Panc1 (cell line): ENCODE data around the gene MPZL3. TPM values are rescaled to one million over a fixed set of nuclear protein-coding genes. Genes with fewer than 3 reads are reported as not detected.

Experiments used
- ATAC-seq: fragments of 200-7000 bp; cut with Tn5 transposase; 2 replicates; pipeline ENCODE4 v1.9.1; 2020; ENCODE audit warnings: mild to moderate bottlenecking, moderate library complexity
- BruUV-seq: library from RNA; stranded (reverse); fragments of 400-500 nt; replicated peaks from 2 replicates; lab custom pipeline; 2021; lab: Mats Ljungman, UMichigan
- CTCF ChIA-PET: fragments of 300-600 bp; sonication (Branson Sonifier 250); formaldehyde crosslinking; loops from one replicate; lab custom pipeline; 2022; ENCODE audit warnings: antibody characterized with exemption; lab: Charles Lee
- POLR2A ChIA-PET: fragments of 300-600 bp; sonication (Branson Sonifier 250); formaldehyde crosslinking; loops from one replicate; lab custom pipeline; 2022; ENCODE audit warnings: antibody characterized with exemption; lab: Charles Lee
- DNase-seq: peaks from one replicate; pipeline ENCODE4 v3.0.0-alpha.2; 2010; ENCODE audit warnings: low read depth, low spot score
- H3K27ac ChIP-seq: 2 replicates; pipeline ENCODE4 v1.5.1; 2011; ENCODE audit warnings: mild to moderate bottlenecking, low read length, inconsistent platforms
- H3K27me3 ChIP-seq: fragments of 200-500 bp; sonication (Bioruptor generic); 2 replicates; pipeline ENCODE4 v1.6.0; 2014; ENCODE audit warnings: low read length, inconsistent platforms; ENCODE audit not compliant: control insufficient read depth, insufficient read depth
- H3K36me3 ChIP-seq: fragments of 200-500 bp; sonication (Bioruptor generic); 2 replicates; pipeline ENCODE4 v1.5.1; 2014; ENCODE audit warnings: inconsistent platforms, mild to moderate bottlenecking, low read length, moderate library complexity; ENCODE audit not compliant: control insufficient read depth, insufficient read depth
- H3K4me1 ChIP-seq: 2 replicates; pipeline ENCODE4 v1.5.1; 2011; ENCODE audit warnings: inconsistent platforms, mild to moderate bottlenecking, low read length, moderate library complexity; ENCODE audit not compliant: control insufficient read depth, insufficient read depth
- H3K4me3 ChIP-seq, 2 experiments: 2 replicates each; pipeline ENCODE4 v1.5.1; 2011 to 2012; ENCODE audit warnings: low read depth in 2 of 2, low read length in 2 of 2, mild to moderate bottlenecking in 2 of 2, inconsistent platforms in 1 of 2, moderate library complexity in 1 of 2
- H3K9me3 ChIP-seq: fragments of 200-500 bp; sonication (Bioruptor generic); 2 replicates; pipeline ENCODE4 v1.5.1; 2014; ENCODE audit warnings: low read depth, mild to moderate bottlenecking, inconsistent platforms, low read length, moderate library complexity; ENCODE audit not compliant: control insufficient read depth, insufficient read depth
- POLR2AphosphoS5 ChIP-seq: IDR thresholded peaks from 2 replicates; pipeline ENCODE4 v1.6.1; 2012; ENCODE audit warnings: mild to moderate bottlenecking, low read depth, low read length, moderate library complexity
- SIN3A ChIP-seq: IDR thresholded peaks from 2 replicates; pipeline ENCODE4 v1.6.1; 2012; ENCODE audit warnings: low read depth, mild to moderate bottlenecking, low read length, moderate library complexity, borderline replicate concordance; ENCODE audit not compliant: insufficient read depth
- TCF7L2 ChIP-seq: IDR thresholded peaks from 2 replicates; pipeline ENCODE4 v1.6.1; 2011; ENCODE audit warnings: mild to moderate bottlenecking, low read depth, low read length, inconsistent platforms
- in situ Hi-C: cut with HindIII; loops from 2 replicates; pipeline ENCODE4 v1.10.0; 2016; ENCODE audit warnings: low sequenced_read_pairs, low pct_unique_long_range_greater_than_20kb
- intact Hi-C: fragments of 100-400 bp; cut with micrococcal nuclease; formaldehyde crosslinking; loops from one replicate; pipeline ENCODE4 v1.10.0; 2022; ENCODE audit not compliant: unreplicated experiment
- total RNA-seq: library from RNA; stranded (reverse); gene quantifications from one replicate; pipeline ENCODE4 v1.2.1, GENCODE V29; 2021; ENCODE audit not compliant: unreplicated experiment
- TF ChIP-seq, protein P1 (sequence below): fragments of 450-650 bp; IDR thresholded peaks from 2 replicates; pipeline ENCODE4 v1.5.1; 2017; ENCODE audit warnings: mild to moderate bottlenecking
- TF ChIP-seq, protein P2 (sequence below), 2 experiments: IDR thresholded peaks; 2 replicates each; pipeline ENCODE4 v1.6.1; 2011 to 2012; ENCODE audit warnings: low read depth in 2 of 2, control low read depth in 1 of 2, low read length in 1 of 2, mild to moderate bottlenecking in 1 of 2, moderate library complexity in 1 of 2; ENCODE audit not compliant: insufficient read depth in 1 of 2

MPZL3 gene
- total RNA-seq, 1 experiment from 2014 or later: 1.0 TPM

DNA sequence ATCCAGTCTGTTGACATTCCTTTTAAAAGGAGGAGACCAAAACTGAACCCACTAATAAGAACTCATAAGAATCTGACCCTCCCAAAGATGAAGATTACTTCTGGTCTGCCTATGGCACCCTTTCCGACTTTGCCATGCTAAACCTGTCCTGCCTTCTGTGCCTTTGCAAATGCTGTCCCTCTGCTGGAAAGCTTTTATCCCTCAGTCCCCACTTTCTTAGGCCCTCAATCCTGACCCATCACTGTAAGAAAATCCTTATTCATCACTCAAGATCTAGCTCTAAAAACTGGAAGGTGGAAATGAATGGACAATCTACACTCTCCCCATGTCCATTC lies 10.4 kb downstream of the MPZL3 start:
- ChIA-PET POLR2A (no interaction called here), CTCF (no interaction called here)
- Histone ChIP-seq H3K9me3 (no peaks in the 10 kb centered on the region), H3K27me3 (peaks cover 8% of the 10 kb centered on the region), H3K36me3 (no peaks in the 10 kb centered on the region), H3K27ac (no peak overlapping the region), H3K4me1 (no peaks in the 10 kb centered on the region), H3K4me3 (no peak overlapping the region)
- in situ Hi-C loops (no loop called here), intact Hi-C loops (no loop called here)
- BruUV-seq: no TSS peak
- TF ChIP-seq, protein P1, sequence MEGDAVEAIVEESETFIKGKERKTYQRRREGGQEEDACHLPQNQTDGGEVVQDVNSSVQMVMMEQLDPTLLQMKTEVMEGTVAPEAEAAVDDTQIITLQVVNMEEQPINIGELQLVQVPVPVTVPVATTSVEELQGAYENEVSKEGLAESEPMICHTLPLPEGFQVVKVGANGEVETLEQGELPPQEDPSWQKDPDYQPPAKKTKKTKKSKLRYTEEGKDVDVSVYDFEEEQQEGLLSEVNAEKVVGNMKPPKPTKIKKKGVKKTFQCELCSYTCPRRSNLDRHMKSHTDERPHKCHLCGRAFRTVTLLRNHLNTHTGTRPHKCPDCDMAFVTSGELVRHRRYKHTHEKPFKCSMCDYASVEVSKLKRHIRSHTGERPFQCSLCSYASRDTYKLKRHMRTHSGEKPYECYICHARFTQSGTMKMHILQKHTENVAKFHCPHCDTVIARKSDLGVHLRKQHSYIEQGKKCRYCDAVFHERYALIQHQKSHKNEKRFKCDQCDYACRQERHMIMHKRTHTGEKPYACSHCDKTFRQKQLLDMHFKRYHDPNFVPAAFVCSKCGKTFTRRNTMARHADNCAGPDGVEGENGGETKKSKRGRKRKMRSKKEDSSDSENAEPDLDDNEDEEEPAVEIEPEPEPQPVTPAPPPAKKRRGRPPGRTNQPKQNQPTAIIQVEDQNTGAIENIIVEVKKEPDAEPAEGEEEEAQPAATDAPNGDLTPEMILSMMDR: no peak
- TF ChIP-seq, protein P2, sequence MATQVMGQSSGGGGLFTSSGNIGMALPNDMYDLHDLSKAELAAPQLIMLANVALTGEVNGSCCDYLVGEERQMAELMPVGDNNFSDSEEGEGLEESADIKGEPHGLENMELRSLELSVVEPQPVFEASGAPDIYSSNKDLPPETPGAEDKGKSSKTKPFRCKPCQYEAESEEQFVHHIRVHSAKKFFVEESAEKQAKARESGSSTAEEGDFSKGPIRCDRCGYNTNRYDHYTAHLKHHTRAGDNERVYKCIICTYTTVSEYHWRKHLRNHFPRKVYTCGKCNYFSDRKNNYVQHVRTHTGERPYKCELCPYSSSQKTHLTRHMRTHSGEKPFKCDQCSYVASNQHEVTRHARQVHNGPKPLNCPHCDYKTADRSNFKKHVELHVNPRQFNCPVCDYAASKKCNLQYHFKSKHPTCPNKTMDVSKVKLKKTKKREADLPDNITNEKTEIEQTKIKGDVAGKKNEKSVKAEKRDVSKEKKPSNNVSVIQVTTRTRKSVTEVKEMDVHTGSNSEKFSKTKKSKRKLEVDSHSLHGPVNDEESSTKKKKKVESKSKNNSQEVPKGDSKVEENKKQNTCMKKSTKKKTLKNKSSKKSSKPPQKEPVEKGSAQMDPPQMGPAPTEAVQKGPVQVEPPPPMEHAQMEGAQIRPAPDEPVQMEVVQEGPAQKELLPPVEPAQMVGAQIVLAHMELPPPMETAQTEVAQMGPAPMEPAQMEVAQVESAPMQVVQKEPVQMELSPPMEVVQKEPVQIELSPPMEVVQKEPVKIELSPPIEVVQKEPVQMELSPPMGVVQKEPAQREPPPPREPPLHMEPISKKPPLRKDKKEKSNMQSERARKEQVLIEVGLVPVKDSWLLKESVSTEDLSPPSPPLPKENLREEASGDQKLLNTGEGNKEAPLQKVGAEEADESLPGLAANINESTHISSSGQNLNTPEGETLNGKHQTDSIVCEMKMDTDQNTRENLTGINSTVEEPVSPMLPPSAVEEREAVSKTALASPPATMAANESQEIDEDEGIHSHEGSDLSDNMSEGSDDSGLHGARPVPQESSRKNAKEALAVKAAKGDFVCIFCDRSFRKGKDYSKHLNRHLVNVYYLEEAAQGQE (IDR thresholded peaks at IDR 0.05; ENCODE audit: insufficient read depth in 1 of 2, low read depth in 2 of 2, low read length in 1 of 2): no peak
- TF ChIP-seq POLR2AphosphoS5: no peak
- no peak for TF ChIP-seq TCF7L2
- no peak for TF ChIP-seq SIN3A
- DNase-seq (no peak), ATAC-seq (no peak)

DNA sequence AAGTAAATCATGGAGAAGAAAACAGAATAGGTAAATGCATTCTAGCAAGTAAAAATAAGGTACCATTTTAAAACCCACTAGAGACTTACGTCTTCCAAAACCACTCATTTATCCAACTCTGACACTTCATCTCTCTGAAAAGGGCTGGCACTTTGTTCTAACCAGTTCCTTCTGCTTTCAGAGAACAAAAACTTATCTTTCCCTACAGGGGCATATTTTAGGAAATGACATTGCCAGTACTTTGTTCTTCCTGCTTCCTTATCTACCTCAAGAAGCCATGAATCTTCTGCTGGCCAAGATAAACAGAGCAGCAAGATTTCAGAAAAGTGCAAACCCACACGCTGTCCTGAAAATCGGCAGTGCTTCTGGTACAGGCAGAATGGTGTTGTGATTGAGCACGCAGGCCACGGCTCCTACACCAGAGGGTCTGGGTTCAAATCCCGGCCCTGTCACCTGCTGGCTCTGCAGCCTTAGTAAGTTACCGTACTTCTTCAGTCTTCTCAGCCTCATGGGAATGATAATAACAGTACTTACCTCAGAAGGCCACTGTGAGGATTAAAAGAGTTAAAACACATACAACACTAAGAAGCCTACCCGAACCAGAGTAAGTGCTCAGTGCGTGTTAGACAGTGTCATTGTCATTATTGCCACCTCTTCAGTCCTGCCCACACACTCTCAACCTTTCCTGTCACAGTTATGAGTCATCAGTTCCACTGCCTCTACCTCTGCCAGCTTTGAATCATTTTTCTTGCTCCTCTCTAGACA lies 11.0 kb downstream of the MPZL3 start:
- Histone ChIP-seq H3K4me1 (no peaks in the 10 kb centered on the region), H3K27me3 (peaks cover 8% of the 10 kb centered on the region), H3K4me3 (no peak overlapping the region), H3K27ac (no peak overlapping the region), H3K9me3 (no peaks in the 10 kb centered on the region), H3K36me3 (no peaks in the 10 kb centered on the region)
- ChIA-PET POLR2A (no interaction called here), CTCF (no interaction called here)
- TF ChIP-seq, protein P1: no peak
- TF ChIP-seq SIN3A (no peak), TCF7L2 (no peak), POLR2AphosphoS5 (no peak)
- TF ChIP-seq, protein P2 (IDR thresholded peaks at IDR 0.05; ENCODE audit: insufficient read depth in 1 of 2, low read depth in 2 of 2, low read length in 1 of 2): no peak
- BruUV-seq: no TSS peak
- intact Hi-C loops (no loop called here), in situ Hi-C loops (no loop called here)
- DNase-seq (no peak), ATAC-seq (peak; percentile 65; the same call in 1 of the 2 replicates)
